Breast epithelium (tissue), 4 donors: ENCODE data around the gene BRICD5. TPM values are rescaled to one million over a fixed set of nuclear protein-coding genes. Genes with fewer than 3 reads are reported as not detected.

Source experiments
- DNase-seq, 2 donors: peaks; one replicate each; pipeline ENCODE4 v3.0.0-alpha.2; 2019; ENCODE audit warnings: low spot score in 2 of 2
- H3K27ac ChIP-seq, 2 donors: fragments of 200-600 bp; sonication (generic) in 1 of 2; one replicate each; pipeline ENCODE4 v1.5.1; 2016 to 2019; ENCODE audit warnings: mild to moderate bottlenecking in 1 of 2
- H3K27me3 ChIP-seq, 2 donors: fragments of 200-600 bp; sonication (generic) in 1 of 2; one replicate each; pipeline versions ENCODE4 v1.5.1 to v1.6.0; 2017 to 2019; ENCODE audit warnings: control low read depth in 1 of 2, mild to moderate bottlenecking in 1 of 2
- H3K36me3 ChIP-seq: fragments of 200-600 bp; one replicate; pipeline ENCODE4 v1.5.1; 2019
- H3K4me1 ChIP-seq, 2 donors: fragments of 200-600 bp; sonication (generic); one replicate each; pipeline ENCODE4 v1.5.1; 2016 to 2019; ENCODE audit warnings: control low read depth in 1 of 2
- H3K4me3 ChIP-seq, 3 donors: fragments of 200-600 bp; sonication (generic); 1 replicate in 2 of 3; 2 replicates in 1 of 3; pipeline ENCODE4 v1.5.1; 2016 to 2019; ENCODE audit warnings: mild to moderate bottlenecking in 3 of 3, moderate library complexity in 2 of 3
- H3K9me3 ChIP-seq, 2 donors: fragments of 200-600 bp; sonication (generic) in 1 of 2; one replicate each; pipeline ENCODE4 v1.5.1; 2016 to 2019; ENCODE audit warnings: control low read depth in 1 of 2
- POLR2A ChIP-seq: fragments of 450-650 bp; IDR thresholded peaks from one replicate; pipeline ENCODE4 v1.6.1; 2016; ENCODE audit warnings: antibody characterized with exemption, mild to moderate bottlenecking, moderate library complexity
- POLR2AphosphoS5 ChIP-seq, 3 donors: sonication (generic); formaldehyde crosslinking; IDR thresholded peaks; one replicate each; pipeline ENCODE4 v1.6.1; 2017; ENCODE audit warnings: antibody characterized with exemption in 3 of 3
- intact Hi-C: fragments of 100-400 bp; cut with DNase I; formaldehyde crosslinking; loops from one replicate; pipeline ENCODE4 v1.15.1; 2023; ENCODE audit warnings: low total_unique reads
- total RNA-seq, 3 donors: library from RNA; depleted of rRNA; stranded (reverse); fragments of >200 nt; gene quantifications; one replicate each; pipeline ENCODE4 v1.1.0, GENCODE V29; 2016
- TF ChIP-seq, protein P1 (sequence below), 3 donors: fragments of 450-650 bp; IDR thresholded peaks; one replicate each; pipeline ENCODE4 v1.5.1; 2016 to 2017; ENCODE audit warnings: antibody characterized with exemption in 3 of 3, mild to moderate bottlenecking in 3 of 3, moderate library complexity in 3 of 3

BRICD5 gene
- total RNA-seq, 3 donors from 2014 or later, result 1.4 to 7.5 (median 5.9) TPM

DNA sequence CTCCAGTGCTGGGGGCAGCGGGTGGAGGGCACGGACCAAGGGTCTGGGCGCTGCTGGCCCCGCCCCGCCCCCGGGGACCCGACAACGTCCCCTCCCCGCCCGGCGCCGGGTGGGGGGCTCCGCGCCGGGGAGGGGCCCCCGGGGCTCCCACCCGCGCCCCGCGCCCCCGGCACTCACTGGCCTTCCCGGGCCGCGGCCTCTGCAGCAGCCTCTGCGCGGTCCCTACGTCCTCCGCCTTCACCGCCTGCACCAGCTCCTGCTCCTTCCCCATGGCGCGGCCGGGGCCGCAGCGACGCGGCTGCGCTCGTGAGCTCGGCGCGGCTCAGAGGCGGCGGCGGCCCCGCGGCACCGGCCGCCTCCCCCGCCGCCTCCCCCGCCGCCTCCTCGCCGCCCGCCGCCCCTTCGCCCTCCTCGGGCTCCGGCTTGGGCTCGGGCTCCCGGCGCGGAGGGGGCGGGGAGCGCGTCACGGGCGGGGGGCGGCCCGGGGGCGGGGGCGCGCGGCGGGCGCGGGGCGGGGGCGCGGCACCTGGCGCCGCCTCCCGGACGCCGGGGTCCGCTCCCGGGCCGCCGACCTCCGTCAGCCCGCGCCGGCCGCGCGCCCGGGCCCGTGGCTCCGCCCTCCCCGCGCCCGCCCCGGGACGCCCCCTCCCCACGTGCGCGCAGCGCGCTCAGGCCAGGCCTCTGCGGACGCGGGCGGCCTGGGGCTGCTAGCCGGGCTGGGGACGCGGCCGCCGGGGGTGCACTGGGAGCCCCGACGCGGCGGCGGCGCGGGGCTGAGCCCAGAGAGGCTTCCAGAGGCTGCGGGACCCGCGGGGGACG is 14.3 kb downstream of the BRICD5 start, which contains the start of gene CASKIN1:
TSS of gene CASKIN1 (minus strand) at position 444 of the 819 bp plus-strand sequence. CDS start at position 271, 173 bp downstream.
- Histone ChIP-seq H3K9me3 (no peaks in the 10 kb centered on the region), H3K27me3 (no peaks in the 10 kb centered on the region), H3K4me3 (peak within 1 kb of the TSS; percentile 18 to 85 (median 60)), H3K27ac (no peak within 1 kb of the TSS), H3K36me3 (no peaks in the 10 kb centered on the region), H3K4me1 (peaks cover 5 to 14% of the 10 kb centered on the region in 2 donors)
- DNase-seq, result no peak
- no peak for TF ChIP-seq POLR2A
- TF ChIP-seq POLR2AphosphoS5 (IDR thresholded peaks at IDR 0.05), result no peak
- TF ChIP-seq, protein P1, sequence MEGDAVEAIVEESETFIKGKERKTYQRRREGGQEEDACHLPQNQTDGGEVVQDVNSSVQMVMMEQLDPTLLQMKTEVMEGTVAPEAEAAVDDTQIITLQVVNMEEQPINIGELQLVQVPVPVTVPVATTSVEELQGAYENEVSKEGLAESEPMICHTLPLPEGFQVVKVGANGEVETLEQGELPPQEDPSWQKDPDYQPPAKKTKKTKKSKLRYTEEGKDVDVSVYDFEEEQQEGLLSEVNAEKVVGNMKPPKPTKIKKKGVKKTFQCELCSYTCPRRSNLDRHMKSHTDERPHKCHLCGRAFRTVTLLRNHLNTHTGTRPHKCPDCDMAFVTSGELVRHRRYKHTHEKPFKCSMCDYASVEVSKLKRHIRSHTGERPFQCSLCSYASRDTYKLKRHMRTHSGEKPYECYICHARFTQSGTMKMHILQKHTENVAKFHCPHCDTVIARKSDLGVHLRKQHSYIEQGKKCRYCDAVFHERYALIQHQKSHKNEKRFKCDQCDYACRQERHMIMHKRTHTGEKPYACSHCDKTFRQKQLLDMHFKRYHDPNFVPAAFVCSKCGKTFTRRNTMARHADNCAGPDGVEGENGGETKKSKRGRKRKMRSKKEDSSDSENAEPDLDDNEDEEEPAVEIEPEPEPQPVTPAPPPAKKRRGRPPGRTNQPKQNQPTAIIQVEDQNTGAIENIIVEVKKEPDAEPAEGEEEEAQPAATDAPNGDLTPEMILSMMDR (IDR thresholded peaks at IDR 0.05), result no peak
- intact Hi-C loops, result no loop called here

DNA sequence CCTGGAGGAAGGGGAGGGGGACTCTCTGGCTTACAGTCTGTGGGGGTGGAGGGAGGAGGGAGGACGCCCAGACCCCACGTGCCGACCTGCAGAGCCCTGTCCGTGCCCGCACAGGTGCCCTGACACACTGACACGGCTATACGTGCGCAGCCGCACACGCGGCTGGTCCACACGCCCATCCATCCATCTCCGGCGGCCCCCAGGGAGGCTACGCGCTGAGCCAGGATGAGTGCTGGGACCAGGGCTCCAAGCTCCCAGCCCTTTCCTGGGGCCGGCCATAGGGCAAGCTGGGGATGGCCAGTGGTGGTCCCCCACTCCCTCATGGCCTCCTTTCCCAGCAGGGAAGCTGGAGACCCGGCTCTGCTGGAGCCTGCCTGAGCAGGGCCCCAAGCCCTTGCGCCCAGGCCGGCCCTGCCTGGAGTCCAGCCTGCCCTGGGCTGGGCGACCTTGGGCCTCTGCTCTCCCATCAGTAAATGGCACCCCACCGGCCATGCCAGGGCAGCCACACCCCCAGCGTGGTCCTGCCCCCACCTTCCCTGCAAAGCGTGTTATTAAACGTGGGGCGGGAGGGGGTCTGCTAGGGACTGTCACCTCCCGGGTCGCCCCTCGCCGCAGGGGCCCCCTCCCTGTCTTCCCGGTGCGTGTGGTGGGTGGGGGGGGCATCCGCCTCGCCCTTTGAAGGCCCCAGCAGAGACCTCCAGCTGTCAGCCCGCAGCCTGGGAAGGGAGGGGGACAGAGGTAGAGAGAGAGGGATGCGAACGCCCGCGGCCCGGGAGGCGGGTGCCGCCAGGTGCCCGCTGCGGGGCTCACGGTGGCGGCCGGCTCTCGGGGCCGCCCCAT is 15.1 kb downstream of the BRICD5 start:
- TF ChIP-seq, protein P1 (IDR thresholded peaks at IDR 0.05), result no peak
- TF ChIP-seq POLR2A (no peak), POLR2AphosphoS5 (IDR thresholded peaks at IDR 0.05) (no peak)
- H3K27me3 ChIP-seq, result no peaks in the 10 kb centered on the region
- H3K27ac ChIP-seq, result no peak overlapping the region
- peaks cover 5 to 14% of the 10 kb centered on the region in 2 donors for H3K4me1 ChIP-seq
- H3K9me3 ChIP-seq, result no peaks in the 10 kb centered on the region
- H3K4me3 ChIP-seq, result peak overlapping the region; percentile 18 to 85 (median 60)
- DNase-seq, result no peak
- H3K36me3 ChIP-seq, result no peaks in the 10 kb centered on the region
- intact Hi-C loops, result no loop called here

- intact Hi-C loops, result no loop called here
- Histone ChIP-seq H3K4me3 (peak overlapping the region in 2 of 3 donors; percentile 60 to 85), H3K9me3 (no peaks in the 10 kb centered on the region), H3K27me3 (no peaks in the 10 kb centered on the region), H3K36me3 (no peaks in the 10 kb centered on the region), H3K4me1 (peaks cover 5 to 14% of the 10 kb centered on the region in 2 donors), H3K27ac (no peak overlapping the region)
- peak in 1 of 2 donors; percentile 56 for DNase-seq
- TF ChIP-seq POLR2A, result no peak
- TF ChIP-seq, protein P1 (IDR thresholded peaks at IDR 0.05), result peak; percentile 6 to 70 (median 41)
Observed at GRCh38 chr16:2194852-2195321, 15.8 kb downstream of the BRICD5 start.

DNA sequence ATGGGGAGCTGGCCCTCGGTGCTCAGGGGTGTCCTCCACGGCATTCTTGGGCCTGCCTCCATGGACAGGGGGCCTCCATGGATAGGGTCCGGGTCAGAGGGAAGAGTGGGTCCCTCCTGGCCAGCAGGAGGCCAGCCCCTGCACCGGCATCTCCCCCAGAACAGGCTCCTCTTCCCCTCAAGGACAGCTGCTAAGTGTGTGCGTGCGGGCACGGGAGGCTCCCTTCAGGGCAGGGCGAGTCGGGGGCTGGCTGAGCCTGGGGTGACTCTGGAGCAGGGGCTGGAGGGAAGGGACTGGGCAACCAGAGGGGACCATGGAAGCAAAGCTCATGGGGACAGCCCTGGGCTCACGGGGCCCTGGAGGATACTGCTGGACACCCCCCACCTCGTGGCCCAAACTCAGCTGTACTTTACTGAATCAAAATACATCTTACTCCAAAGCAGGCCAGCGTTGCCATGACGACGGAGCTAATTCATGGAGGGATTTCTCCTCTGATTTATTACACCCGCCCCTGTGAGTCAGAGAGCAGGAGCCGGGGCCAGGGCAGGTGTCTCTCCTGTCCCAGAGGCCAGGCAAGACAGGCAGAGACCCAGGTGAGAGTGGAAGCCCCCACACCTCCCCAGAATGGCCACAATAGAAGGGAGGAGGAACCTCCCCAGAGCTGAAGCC is 16.4 kb downstream of the BRICD5 start:
- Histone ChIP-seq H3K27ac (no peak overlapping the region), H3K9me3 (no peaks in the 10 kb centered on the region), H3K27me3 (no peaks in the 10 kb centered on the region), H3K4me3 (no peak overlapping the region), H3K4me1 (peaks cover 5 to 14% of the 10 kb centered on the region in 2 donors), H3K36me3 (no peaks in the 10 kb centered on the region)
- TF ChIP-seq POLR2A (no peak), POLR2AphosphoS5 (IDR thresholded peaks at IDR 0.05) (no peak)
- TF ChIP-seq, protein P1 (IDR thresholded peaks at IDR 0.05), result no peak
- intact Hi-C loops, result no loop called here
- no peak for DNase-seq
